Measurements from ENCODE around the gene NPAS4. TPM values are rescaled to one million over a fixed set of nuclear protein-coding genes. Genes with fewer than 3 reads are reported as not detected.

NPAS4 gene
- total RNA-seq, result not detected in 2 replicates

GRCh38 chr11:66420671-66421476, at the start of gene NPAS4:
Gene NPAS4, plus strand, starts transcription at chr11:66421035. Its CDS starts 145 bp downstream, at chr11:66421180.

GRCh38 chr11:66371627-66372415, 49.0 kb upstream of the NPAS4 start, which contains the start of gene SLC29A2:
Gene SLC29A2, minus strand, starts transcription at chr11:66371760. Its CDS starts 169 bp downstream, at chr11:66371591.

GRCh38 chr11:66438504-66439466, 17.9 kb downstream of the NPAS4 start, which contains the start of gene MRPL11:
Gene MRPL11, minus strand, starts transcription at chr11:66438848. Its CDS starts 94 bp downstream, at chr11:66438754.

GRCh38 chr11:66466225-66467033, 45.6 kb downstream of the NPAS4 start, which contains the start of gene PELI3:
Gene PELI3, plus strand, starts transcription at chr11:66466905. Its CDS starts 1,224 bp downstream, at chr11:66468129.

Other genes with a start within 250 kb of the NPAS4 start
- 14.2 and 16.7 TPM in 2 replicates for gene KLC2, start 163.3 kb upstream of the NPAS4 start, total RNA-seq
- 49.6 and 64.0 TPM in 2 replicates for gene RAB1B, start 152.4 kb upstream of the NPAS4 start, total RNA-seq
- gene CNIH2, start 142.9 kb upstream of the NPAS4 start, total RNA-seq, result 0.17 TPM in 1 of 2 replicates, not detected in the other
- gene YIF1A, start 131.9 kb upstream of the NPAS4 start, total RNA-seq, result 164 and 174 TPM in 2 replicates
- 0.09 and 0.16 TPM in 2 replicates for gene TMEM151A, start 129.1 kb upstream of the NPAS4 start, total RNA-seq
- 168 and 193 TPM in 2 replicates for gene CD248, start 104.0 kb upstream of the NPAS4 start, total RNA-seq
- gene RIN1, start 84.6 kb upstream of the NPAS4 start, total RNA-seq, result 15.4 and 28.7 TPM in 2 replicates
- 44.8 and 49.3 TPM in 2 replicates for gene BRMS1, start 75.9 kb upstream of the NPAS4 start, total RNA-seq
- gene B4GAT1, start 73.4 kb upstream of the NPAS4 start, total RNA-seq, result 24.6 and 41.6 TPM in 2 replicates
- gene SLC29A2, start 49.3 kb upstream of the NPAS4 start, total RNA-seq, result 0.17 and 0.47 TPM in 2 replicates
- 27.6 and 34.5 TPM in 2 replicates for gene MRPL11, start 17.8 kb downstream of the NPAS4 start, total RNA-seq
- 13.6 and 18.8 TPM in 2 replicates for gene PELI3, start 45.9 kb downstream of the NPAS4 start, total RNA-seq
- 31.9 and 42.6 TPM in 2 replicates for gene DPP3, start 59.4 kb downstream of the NPAS4 start, total RNA-seq
- gene BBS1, start 89.6 kb downstream of the NPAS4 start, total RNA-seq, result 21.9 and 36.9 TPM in 2 replicates
- gene ZDHHC24, start 125.0 kb downstream of the NPAS4 start, total RNA-seq, result 8.0 and 10.1 TPM in 2 replicates
- 0.17 and 0.32 TPM in 2 replicates for gene ACTN3, start 125.9 kb downstream of the NPAS4 start, total RNA-seq
- 28.1 and 42.4 TPM in 2 replicates for gene CTSF, start 147.6 kb downstream of the NPAS4 start, total RNA-seq
- gene CCDC87, start 172.0 kb downstream of the NPAS4 start, total RNA-seq, result 0.26 and 0.32 TPM in 2 replicates
- gene CCS, start 172.2 kb downstream of the NPAS4 start, total RNA-seq, result 72.0 and 81.9 TPM in 2 replicates
- gene RBM14, start 195.6 kb downstream of the NPAS4 start, total RNA-seq, result 16.2 and 17.3 TPM in 2 replicates
- gene RBM4, start 217.7 kb downstream of the NPAS4 start, total RNA-seq, result 118 and 174 TPM in 2 replicates